ENCODE data around the gene CHD3. TPM values are rescaled to one million over a fixed set of nuclear protein-coding genes. Genes with fewer than 3 reads are reported as not detected.

Gene CHD3
- total and polyA plus RNA-seq, 2 of the 13 experiments (the other 11 are each of a cell fraction or from before 2014, with no cell fraction given) = 2.7 to 3.7 TPM

DNA sequence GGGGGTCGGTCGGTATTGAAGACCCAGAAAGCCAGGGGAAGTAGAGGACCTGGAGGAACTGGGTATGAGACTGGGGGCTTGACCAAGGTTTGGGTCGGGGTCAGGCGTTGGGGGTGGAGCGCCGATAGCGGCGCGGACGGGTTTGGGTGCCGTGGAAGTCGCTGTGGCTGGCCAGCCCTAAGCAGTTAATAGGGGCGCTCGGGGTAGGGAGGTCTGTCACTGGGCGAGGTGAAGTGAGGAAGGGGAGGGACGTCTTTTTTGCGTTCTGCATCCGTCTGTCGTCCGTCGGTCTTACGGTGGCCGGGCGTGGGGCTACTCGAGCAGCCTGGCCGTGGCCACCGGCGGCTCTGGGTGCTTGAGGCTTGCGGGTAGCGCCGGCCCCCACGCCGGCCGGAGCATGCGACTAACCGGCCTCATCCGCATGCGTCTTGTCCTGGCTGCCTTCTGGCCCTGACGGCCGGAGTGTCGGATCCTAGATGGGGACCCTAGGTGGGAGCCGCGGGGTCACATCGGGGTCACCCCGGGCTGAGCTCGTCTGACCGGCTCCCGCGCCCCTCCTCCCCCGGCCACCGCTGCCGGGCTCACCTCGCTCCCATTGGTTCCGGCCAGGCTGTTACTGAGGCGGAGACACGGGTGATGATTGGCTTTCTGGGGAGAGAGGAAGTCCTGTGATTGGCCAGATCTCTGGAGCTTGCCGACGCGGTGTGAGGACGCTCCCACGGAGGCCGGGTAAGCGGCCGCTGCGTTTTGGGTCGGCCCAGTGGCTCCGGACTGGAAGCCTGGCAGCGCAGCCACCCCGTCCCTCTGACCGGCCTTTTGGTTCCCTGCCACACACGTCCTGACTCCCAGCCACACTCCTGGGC, 44.1 kb upstream of the CHD3 start (continued):
- TF ChIP-seq UBTF (CRISPR knock-in tag; IDR thresholded peaks at IDR 0.05) (peak; percentile 34; the same call in 1 of the 2 replicates), NFKB2 (CRISPR knock-in tag; IDR thresholded peaks at IDR 0.05; ENCODE audit: borderline replicate concordance) (peak; percentile 64; the same call in 1 of the 2 replicates), ZNF251 (CRISPR knock-in tag; IDR thresholded peaks at IDR 0.05) (no peak), SKI (IDR thresholded peaks at IDR 0.05; ENCODE audit: partially characterized antibody) (peak; percentile 58), SP5 (CRISPR knock-in tag; IDR thresholded peaks at IDR 0.05; ENCODE audit: borderline replicate concordance, low read depth) (peak; percentile 17; the same call in 1 of the 2 replicates), GABPB1 (CRISPR knock-in tag; IDR thresholded peaks at IDR 0.05) (peak; percentile 64), ETV5 (CRISPR knock-in tag; IDR thresholded peaks at IDR 0.05; ENCODE audit: borderline replicate concordance) (peak; percentile 37; the same call in 1 of the 2 replicates), KMT2B (CRISPR knock-in tag; IDR thresholded peaks at IDR 0.05) (0 out of 2 replicates have a peak, but pooled peaks have one; percentile 23), TFDP1 (CRISPR knock-in tag; IDR thresholded peaks at IDR 0.05; ENCODE audit: borderline replicate concordance) (peak; percentile 31; the same call in 1 of the 2 replicates), IRF9 (CRISPR knock-in tag; IDR thresholded peaks at IDR 0.05; ENCODE audit: borderline replicate concordance) (no peak), THAP11 (CRISPR knock-in tag; IDR thresholded peaks at IDR 0.05) (peak; percentile 38; the same call in 1 of the 2 replicates), BHLHE40 (IDR thresholded peaks at IDR 0.05; ENCODE audit: low read length) (peak; percentile 29; the same call in 1 of the 2 replicates), RBFOX2 (IDR thresholded peaks at IDR 0.05; ENCODE audit: low read depth, low read length) (peak; percentile 90), GATAD2A (CRISPR knock-in tag; IDR thresholded peaks at IDR 0.05) (peak; percentile 18; the same call in 1 of the 2 replicates), AGO1 (IDR thresholded peaks at IDR 0.05; ENCODE audit: low read depth, low read length, poor library complexity, severe bottlenecking) (peak; percentile 68)
- TF ChIP-seq, protein P1, sequence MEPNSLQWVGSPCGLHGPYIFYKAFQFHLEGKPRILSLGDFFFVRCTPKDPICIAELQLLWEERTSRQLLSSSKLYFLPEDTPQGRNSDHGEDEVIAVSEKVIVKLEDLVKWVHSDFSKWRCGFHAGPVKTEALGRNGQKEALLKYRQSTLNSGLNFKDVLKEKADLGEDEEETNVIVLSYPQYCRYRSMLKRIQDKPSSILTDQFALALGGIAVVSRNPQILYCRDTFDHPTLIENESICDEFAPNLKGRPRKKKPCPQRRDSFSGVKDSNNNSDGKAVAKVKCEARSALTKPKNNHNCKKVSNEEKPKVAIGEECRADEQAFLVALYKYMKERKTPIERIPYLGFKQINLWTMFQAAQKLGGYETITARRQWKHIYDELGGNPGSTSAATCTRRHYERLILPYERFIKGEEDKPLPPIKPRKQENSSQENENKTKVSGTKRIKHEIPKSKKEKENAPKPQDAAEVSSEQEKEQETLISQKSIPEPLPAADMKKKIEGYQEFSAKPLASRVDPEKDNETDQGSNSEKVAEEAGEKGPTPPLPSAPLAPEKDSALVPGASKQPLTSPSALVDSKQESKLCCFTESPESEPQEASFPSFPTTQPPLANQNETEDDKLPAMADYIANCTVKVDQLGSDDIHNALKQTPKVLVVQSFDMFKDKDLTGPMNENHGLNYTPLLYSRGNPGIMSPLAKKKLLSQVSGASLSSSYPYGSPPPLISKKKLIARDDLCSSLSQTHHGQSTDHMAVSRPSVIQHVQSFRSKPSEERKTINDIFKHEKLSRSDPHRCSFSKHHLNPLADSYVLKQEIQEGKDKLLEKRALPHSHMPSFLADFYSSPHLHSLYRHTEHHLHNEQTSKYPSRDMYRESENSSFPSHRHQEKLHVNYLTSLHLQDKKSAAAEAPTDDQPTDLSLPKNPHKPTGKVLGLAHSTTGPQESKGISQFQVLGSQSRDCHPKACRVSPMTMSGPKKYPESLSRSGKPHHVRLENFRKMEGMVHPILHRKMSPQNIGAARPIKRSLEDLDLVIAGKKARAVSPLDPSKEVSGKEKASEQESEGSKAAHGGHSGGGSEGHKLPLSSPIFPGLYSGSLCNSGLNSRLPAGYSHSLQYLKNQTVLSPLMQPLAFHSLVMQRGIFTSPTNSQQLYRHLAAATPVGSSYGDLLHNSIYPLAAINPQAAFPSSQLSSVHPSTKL (CRISPR knock-in tag; IDR thresholded peaks at IDR 0.05) = peak; percentile 31; the same call in 1 of the 2 replicates
- TF ChIP-seq, protein P2, sequence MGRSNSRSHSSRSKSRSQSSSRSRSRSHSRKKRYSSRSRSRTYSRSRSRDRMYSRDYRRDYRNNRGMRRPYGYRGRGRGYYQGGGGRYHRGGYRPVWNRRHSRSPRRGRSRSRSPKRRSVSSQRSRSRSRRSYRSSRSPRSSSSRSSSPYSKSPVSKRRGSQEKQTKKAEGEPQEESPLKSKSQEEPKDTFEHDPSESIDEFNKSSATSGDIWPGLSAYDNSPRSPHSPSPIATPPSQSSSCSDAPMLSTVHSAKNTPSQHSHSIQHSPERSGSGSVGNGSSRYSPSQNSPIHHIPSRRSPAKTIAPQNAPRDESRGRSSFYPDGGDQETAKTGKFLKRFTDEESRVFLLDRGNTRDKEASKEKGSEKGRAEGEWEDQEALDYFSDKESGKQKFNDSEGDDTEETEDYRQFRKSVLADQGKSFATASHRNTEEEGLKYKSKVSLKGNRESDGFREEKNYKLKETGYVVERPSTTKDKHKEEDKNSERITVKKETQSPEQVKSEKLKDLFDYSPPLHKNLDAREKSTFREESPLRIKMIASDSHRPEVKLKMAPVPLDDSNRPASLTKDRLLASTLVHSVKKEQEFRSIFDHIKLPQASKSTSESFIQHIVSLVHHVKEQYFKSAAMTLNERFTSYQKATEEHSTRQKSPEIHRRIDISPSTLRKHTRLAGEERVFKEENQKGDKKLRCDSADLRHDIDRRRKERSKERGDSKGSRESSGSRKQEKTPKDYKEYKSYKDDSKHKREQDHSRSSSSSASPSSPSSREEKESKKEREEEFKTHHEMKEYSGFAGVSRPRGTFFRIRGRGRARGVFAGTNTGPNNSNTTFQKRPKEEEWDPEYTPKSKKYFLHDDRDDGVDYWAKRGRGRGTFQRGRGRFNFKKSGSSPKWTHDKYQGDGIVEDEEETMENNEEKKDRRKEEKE (IDR thresholded peaks at IDR 0.05) = no peak
